Measurements from ENCODE around the gene SEMA5A. TPM values are rescaled to one million over a fixed set of nuclear protein-coding genes. Genes with fewer than 3 reads are reported as not detected.

The SEMA5A gene
- total and polyA plus RNA-seq, 8 donors: 18.2 to 29.5 (median 20.8) TPM

DNA sequence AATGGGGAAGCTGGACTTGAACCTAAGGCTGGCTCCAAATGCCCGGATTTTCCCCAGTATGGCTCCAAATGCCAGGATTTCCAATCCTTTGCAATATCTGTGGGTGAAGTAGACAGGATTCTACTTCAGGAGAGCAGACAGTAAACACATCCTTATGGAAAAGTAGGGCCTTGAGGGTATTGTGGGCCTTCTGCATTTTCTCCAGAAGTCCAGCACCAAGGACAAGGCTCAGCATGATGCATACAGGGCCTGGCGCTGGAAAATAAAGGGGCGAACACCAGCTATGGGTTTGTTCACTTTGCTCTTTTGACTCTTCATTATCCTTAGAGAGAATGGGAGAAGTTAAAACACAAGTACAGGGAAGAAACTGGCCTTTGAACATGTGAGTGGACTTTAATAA lies 347.5 kb downstream of the SEMA5A start:
- TF ChIP-seq, protein P1, sequence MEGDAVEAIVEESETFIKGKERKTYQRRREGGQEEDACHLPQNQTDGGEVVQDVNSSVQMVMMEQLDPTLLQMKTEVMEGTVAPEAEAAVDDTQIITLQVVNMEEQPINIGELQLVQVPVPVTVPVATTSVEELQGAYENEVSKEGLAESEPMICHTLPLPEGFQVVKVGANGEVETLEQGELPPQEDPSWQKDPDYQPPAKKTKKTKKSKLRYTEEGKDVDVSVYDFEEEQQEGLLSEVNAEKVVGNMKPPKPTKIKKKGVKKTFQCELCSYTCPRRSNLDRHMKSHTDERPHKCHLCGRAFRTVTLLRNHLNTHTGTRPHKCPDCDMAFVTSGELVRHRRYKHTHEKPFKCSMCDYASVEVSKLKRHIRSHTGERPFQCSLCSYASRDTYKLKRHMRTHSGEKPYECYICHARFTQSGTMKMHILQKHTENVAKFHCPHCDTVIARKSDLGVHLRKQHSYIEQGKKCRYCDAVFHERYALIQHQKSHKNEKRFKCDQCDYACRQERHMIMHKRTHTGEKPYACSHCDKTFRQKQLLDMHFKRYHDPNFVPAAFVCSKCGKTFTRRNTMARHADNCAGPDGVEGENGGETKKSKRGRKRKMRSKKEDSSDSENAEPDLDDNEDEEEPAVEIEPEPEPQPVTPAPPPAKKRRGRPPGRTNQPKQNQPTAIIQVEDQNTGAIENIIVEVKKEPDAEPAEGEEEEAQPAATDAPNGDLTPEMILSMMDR (IDR thresholded peaks at IDR 0.05): no peak
- ATAC-seq: no peak
- intact Hi-C loops (cut with DNase I): no loop called here
- no peaks in the 10 kb centered on the region for H3K4me1 ChIP-seq
- H3K27me3 ChIP-seq: no peaks in the 10 kb centered on the region
- no peaks in the 10 kb centered on the region for H3K9me3 ChIP-seq
- DNase-seq: no peak
- no peak overlapping the region for H3K27ac ChIP-seq
- H3K36me3 ChIP-seq: no peaks in the 10 kb centered on the region
- H3K4me3 ChIP-seq: no peak overlapping the region

DNA sequence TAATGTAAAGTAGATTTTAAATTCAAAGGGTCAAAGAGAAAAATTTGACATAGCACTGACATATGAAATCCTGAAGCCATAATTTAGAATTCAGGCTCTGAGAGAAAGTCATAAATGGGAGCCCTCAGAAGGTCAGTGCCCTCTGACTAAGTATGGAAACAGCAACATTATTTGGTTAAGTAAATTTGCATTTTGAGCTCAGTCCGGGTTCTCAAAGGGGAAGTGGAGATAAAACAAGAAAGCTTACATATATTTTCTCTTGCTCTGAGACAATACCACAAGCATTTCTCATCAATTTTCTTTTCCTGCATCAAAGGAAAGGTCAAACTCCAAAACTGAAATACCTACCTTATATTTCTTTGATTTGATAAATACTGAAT lies 348.0 kb downstream of the SEMA5A start:
- H3K4me3 ChIP-seq: no peak overlapping the region
- no peak for DNase-seq
- TF ChIP-seq, protein P1 (IDR thresholded peaks at IDR 0.05): no peak
- intact Hi-C loops (cut with DNase I): no loop called here
- H3K9me3 ChIP-seq: no peaks in the 10 kb centered on the region
- H3K4me1 ChIP-seq: no peaks in the 10 kb centered on the region
- no peak overlapping the region for H3K27ac ChIP-seq
- no peaks in the 10 kb centered on the region for H3K36me3 ChIP-seq
- H3K27me3 ChIP-seq: no peaks in the 10 kb centered on the region
- no peak for ATAC-seq

DNA sequence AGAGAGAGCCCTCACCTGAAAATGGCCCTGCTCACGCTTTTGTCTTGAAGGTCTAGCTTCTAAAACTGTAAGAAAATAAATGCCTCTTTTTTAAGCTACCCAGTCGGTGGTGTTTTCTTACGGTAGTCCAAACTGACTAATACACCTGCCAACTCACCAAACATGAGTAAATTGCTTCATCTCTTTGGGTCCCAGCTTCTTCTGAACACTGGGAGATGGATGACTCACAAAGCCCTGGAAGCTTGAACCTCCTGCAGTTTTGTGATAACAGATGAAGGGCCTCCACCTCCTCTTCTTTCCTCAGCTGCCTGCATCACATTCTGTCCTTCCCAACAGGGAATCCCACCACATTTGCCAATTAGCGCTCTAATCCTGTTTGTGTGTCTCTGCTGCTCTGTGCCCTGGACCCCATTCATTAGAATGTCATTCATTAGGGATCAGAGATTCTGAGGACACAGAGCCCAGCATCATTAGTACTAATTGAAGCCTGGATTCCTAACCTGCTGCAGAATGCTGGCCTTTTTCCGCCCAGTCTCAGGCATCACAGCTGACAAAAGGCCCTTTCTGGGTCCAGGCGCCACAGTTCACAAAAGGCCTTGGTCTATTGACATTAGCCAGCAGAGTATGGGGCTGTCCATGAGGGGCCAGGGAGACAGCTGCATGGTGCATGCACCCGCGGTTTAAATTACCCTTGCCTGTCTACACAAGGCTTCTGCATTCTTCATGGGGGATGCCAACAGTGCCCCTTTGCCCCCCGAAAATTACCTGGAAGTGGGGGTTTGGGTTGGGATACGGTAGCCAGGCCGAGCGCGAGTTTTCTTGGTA lies 349.3 kb downstream of the SEMA5A start:
- Histone ChIP-seq H3K4me3 (no peak overlapping the region), H3K27ac (no peak overlapping the region), H3K27me3 (no peaks in the 10 kb centered on the region), H3K36me3 (no peaks in the 10 kb centered on the region), H3K9me3 (no peaks in the 10 kb centered on the region), H3K4me1 (no peaks in the 10 kb centered on the region)
- TF ChIP-seq, protein P1 (IDR thresholded peaks at IDR 0.05): no peak
- ATAC-seq (no peak), DNase-seq (no peak)
- intact Hi-C loops (cut with DNase I): no loop called here

DNA sequence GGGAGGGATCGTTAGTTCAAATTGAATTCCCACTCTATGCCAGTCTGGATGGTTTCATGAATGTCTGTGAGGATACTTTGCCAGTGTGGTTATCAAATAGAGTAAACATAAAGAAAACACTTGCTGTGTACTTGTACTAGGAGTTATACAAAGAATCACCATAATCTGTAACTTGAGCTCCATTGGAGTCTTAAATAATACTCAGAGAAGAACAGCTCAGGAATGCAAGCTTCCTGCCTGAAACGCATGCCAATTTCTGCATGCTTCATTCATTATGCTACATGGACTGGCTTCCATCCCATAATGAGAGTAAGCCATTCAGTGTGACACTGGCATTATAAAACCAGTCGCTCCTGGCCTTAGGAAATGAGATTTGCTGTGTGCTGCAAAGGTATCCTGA lies 351.4 kb downstream of the SEMA5A start:
- ATAC-seq: no peak

DNA sequence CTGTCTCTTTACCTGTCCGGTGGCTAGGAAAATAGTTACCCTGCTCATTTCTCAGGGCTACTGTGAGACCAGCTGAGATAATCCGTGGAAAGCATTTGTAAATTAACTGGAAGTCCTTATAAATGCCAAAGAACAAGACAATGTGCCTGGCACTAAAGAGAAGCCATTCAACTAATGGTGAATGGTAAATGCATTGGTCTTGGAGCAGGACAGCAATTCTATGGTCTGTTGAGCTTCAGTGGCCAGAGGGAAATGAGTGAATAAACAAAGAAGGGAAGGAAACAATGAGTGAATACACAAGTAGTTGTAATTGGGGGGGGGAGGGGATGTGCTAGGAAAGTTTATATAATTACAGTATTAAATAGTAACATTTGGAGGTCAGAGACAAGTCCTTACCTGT lies 353.6 kb downstream of the SEMA5A start:
- TF ChIP-seq, protein P1 (IDR thresholded peaks at IDR 0.05): no peak
- DNase-seq: no peak
- H3K27ac ChIP-seq: no peak overlapping the region
- intact Hi-C loops (cut with DNase I): no loop called here
- H3K27me3 ChIP-seq: no peaks in the 10 kb centered on the region
- no peaks in the 10 kb centered on the region for H3K36me3 ChIP-seq
- no peak overlapping the region for H3K4me3 ChIP-seq
- ATAC-seq: no peak
- no peaks in the 10 kb centered on the region for H3K9me3 ChIP-seq
- H3K4me1 ChIP-seq: no peaks in the 10 kb centered on the region

More for the DNA sequence above, 351.4 kb downstream of the SEMA5A start:
- no peak overlapping the region for H3K4me3 ChIP-seq
- H3K27ac ChIP-seq: no peak overlapping the region
- intact Hi-C loops (cut with DNase I): no loop called here
- H3K27me3 ChIP-seq: no peaks in the 10 kb centered on the region
- TF ChIP-seq, protein P1 (IDR thresholded peaks at IDR 0.05): no peak
- peak in 1 of 4 donors; percentile 16 for DNase-seq
- no peaks in the 10 kb centered on the region for H3K36me3 ChIP-seq
- H3K9me3 ChIP-seq: no peaks in the 10 kb centered on the region
- H3K4me1 ChIP-seq: no peaks in the 10 kb centered on the region
